ENCODE results near the gene TIMELESS. TPM values are rescaled to one million over a fixed set of nuclear protein-coding genes. Genes with fewer than 3 reads are reported as not detected.

TIMELESS gene
- total RNA-seq, 1 donor from 2014 or later = 27.9 TPM

DNA sequence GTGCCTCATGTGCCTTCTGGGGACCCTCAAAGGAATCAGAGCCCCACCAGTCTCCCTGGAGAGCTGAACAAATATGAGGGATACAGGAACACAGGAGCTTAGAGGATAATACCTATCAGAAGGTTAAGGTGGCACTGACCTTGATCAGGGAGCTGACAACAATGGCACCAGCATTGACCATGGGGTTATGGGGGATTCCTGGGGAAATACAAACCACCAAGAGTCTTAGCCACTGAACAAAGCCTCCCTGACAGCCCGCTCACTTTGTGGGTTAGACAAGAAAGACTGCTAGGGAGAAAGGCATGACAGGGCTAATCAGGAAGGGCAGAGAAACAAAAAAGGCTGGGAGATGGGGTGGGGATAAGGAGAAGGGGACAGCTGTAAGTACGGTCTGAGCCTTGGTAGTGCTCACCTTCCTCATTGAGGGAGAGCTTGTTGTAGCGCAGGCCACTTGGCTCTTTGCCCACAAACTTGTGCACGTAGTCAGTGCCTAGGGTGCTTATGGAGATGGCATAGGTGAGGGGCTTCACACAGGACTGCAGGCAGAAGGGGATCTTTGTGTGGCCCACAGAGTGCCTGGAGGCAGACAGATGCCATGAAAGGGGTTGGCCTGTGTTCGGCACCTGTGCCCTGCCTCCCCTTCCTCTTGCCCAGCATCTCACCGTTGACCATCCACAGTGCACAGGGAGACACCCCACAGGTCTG lies 28.4 kb upstream of the TIMELESS start:
- TF ChIP-seq, protein P1, sequence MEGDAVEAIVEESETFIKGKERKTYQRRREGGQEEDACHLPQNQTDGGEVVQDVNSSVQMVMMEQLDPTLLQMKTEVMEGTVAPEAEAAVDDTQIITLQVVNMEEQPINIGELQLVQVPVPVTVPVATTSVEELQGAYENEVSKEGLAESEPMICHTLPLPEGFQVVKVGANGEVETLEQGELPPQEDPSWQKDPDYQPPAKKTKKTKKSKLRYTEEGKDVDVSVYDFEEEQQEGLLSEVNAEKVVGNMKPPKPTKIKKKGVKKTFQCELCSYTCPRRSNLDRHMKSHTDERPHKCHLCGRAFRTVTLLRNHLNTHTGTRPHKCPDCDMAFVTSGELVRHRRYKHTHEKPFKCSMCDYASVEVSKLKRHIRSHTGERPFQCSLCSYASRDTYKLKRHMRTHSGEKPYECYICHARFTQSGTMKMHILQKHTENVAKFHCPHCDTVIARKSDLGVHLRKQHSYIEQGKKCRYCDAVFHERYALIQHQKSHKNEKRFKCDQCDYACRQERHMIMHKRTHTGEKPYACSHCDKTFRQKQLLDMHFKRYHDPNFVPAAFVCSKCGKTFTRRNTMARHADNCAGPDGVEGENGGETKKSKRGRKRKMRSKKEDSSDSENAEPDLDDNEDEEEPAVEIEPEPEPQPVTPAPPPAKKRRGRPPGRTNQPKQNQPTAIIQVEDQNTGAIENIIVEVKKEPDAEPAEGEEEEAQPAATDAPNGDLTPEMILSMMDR (IDR thresholded peaks at IDR 0.05; ENCODE audit: unreplicated experiment) = no peak
- H3K9me3 Mint-ChIP-seq = no peaks in the 10 kb centered on the region
- no peak overlapping the region for H3K4me3 Mint-ChIP-seq
- H3K4me1 Mint-ChIP-seq = no peaks in the 10 kb centered on the region
- H3K27ac Mint-ChIP-seq = no peak overlapping the region
- no peaks in the 10 kb centered on the region for H3K27me3 Mint-ChIP-seq (ENCODE audit: low read depth)
- no peak for DNase-seq (ENCODE audit: low spot score in 2 of 2, unreplicated experiment in 2 of 2)
- H3K36me3 Mint-ChIP-seq = no peaks in the 10 kb centered on the region

DNA sequence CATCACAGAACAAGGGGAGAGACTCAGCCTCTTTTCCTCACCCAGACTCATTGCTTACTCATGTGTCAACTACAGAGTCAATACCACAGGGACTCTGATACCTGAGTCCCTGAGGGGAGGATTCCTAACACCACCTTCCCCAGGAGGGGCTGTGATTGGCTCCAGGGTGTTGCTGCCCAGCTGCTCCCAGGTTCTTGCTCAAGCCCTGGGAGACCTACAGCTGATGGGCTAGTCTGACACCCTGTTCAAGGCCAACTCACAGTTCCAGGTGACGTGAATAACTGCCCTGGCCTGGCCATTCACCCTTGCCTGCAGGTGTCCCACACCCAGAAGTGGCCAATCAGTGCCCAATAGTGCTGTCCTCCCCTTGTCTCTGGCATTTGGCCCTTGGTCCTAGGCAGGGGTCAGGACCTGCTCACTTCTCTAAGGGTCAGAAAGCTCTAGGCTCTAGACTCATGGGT lies 27.8 kb upstream of the TIMELESS start:
- H3K9me3 Mint-ChIP-seq = no peaks in the 10 kb centered on the region
- no peaks in the 10 kb centered on the region for H3K27me3 Mint-ChIP-seq (ENCODE audit: low read depth)
- no peak overlapping the region for H3K27ac Mint-ChIP-seq
- DNase-seq (ENCODE audit: low spot score in 2 of 2, unreplicated experiment in 2 of 2) = no peak
- H3K4me3 Mint-ChIP-seq = no peak overlapping the region
- TF ChIP-seq, protein P1 (IDR thresholded peaks at IDR 0.05; ENCODE audit: unreplicated experiment) = no peak
- no peaks in the 10 kb centered on the region for H3K4me1 Mint-ChIP-seq
- no peaks in the 10 kb centered on the region for H3K36me3 Mint-ChIP-seq

DNA sequence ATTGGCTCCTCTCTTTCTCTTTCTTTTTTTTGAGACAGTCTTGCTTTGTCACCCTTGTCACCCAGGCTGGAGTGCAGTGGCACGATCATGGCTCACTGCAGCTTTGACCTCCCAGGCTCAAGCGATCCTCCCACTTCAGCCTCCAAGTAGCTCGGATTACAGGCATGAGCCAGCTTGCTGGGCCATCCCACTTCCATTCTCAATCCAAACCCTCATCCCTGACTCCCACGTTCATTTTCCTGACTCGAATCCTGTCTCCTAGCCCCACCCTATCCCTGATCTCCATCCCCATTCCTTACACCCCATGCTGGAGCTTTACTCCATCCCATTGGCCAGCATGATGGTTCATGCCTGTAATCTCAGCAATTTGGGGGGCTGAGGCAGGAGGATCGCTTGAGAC lies 26.9 kb upstream of the TIMELESS start:
- H3K4me1 Mint-ChIP-seq = no peaks in the 10 kb centered on the region

DNA sequence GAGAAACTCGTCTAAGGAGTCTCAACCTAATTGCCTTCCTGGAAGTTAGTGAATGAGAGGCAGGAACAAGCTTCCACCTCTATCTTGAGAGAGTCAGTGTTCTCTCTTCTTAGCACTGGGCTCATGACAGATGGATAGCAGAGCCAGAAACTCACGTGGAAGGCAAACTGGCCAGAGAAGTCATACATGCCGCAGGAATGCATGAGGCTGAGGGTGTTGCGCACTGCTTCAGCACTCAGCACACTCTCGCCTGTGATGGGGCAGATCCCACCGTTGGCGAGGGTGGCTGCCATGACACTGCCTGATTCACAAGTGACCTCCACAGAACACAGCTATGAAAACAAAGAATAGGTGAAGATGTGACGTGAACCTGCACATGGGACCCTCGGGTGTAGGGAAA lies 25.2 kb upstream of the TIMELESS start:
- Mint-ChIP-seq H3K4me3 (no peak overlapping the region), H3K27me3 (ENCODE audit: low read depth) (no peaks in the 10 kb centered on the region), H3K36me3 (peaks cover 5% of the 10 kb centered on the region), H3K27ac (no peak overlapping the region), H3K4me1 (peaks cover 7% of the 10 kb centered on the region), H3K9me3 (no peaks in the 10 kb centered on the region)
- no peak for DNase-seq (ENCODE audit: low spot score in 2 of 2, unreplicated experiment in 2 of 2)
- TF ChIP-seq, protein P1 (IDR thresholded peaks at IDR 0.05; ENCODE audit: unreplicated experiment) = no peak

More for the DNA sequence above, 26.9 kb upstream of the TIMELESS start:
- Mint-ChIP-seq H3K4me3 (no peak overlapping the region), H3K27ac (no peak overlapping the region), H3K27me3 (ENCODE audit: low read depth) (no peaks in the 10 kb centered on the region), H3K36me3 (no peaks in the 10 kb centered on the region), H3K9me3 (no peaks in the 10 kb centered on the region)
- TF ChIP-seq, protein P1 (IDR thresholded peaks at IDR 0.05; ENCODE audit: unreplicated experiment) = no peak
- DNase-seq (ENCODE audit: low spot score in 2 of 2, unreplicated experiment in 2 of 2) = no peak

DNA sequence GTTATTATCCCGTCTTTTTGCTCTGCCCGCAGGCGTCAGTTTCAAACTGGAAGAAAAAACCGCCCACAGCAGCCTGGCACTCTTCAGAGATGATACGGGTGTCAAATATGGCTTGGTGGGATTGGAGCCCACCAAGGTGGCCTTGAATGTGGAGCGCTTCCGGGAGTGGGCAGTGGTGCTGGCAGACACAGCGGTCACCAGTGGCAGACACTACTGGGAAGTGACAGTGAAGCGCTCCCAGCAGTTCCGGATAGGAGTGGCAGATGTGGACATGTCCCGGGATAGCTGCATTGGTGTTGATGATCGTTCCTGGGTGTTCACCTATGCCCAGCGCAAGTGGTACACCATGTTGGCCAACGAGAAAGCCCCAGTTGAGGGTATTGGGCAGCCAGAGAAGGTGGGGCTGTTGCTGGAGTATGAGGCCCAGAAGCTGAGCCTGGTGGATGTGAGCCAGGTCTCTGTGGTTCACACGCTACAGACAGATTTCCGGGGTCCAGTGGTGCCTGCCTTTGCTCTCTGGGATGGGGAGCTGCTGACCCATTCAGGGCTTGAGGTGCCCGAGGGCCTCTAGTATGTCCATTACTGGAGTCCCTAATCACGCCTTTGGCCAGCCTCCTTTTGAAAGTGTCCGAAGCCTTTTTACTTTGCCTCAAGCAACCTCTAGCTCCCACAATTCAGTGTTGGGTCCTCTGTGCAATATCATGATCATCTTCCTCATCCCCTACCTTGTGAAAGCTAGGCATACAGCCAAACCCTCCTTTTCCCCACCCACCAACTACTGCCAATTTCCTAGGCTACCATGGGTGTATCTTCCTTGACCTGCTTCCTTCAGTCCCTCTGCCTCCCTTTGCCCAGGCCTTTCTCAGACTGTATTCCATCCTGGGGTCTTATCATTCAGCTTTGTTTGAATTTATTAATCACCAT lies 20.0 kb upstream of the TIMELESS start:
- DNase-seq (ENCODE audit: low spot score in 2 of 2, unreplicated experiment in 2 of 2) = no peak
- Mint-ChIP-seq H3K4me3 (peak overlapping the region; percentile 95), H3K27me3 (ENCODE audit: low read depth) (no peaks in the 10 kb centered on the region), H3K4me1 (peaks cover 14% of the 10 kb centered on the region), H3K36me3 (peaks cover 5% of the 10 kb centered on the region), H3K27ac (peak overlapping the region; percentile 100), H3K9me3 (no peaks in the 10 kb centered on the region)
- TF ChIP-seq, protein P1 (IDR thresholded peaks at IDR 0.05; ENCODE audit: unreplicated experiment) = no peak
